Lower leg skin (tissue), 4 donors: ENCODE measurements around the gene TC2N. TPM values are rescaled to one million over a fixed set of nuclear protein-coding genes. Genes with fewer than 3 reads are reported as not detected.

Source experiments
- DNase-seq, 2 donors: peaks; one replicate each; pipeline ENCODE4 v3.0.0-alpha.2; 2019; ENCODE audit warnings: low spot score in 2 of 2
- H3K4me3 ChIP-seq: fragments of 200-600 bp; sonication (generic); 2 replicates; pipeline ENCODE4 v1.5.1; 2017; ENCODE audit warnings: mild to moderate bottlenecking, low read depth; ENCODE audit not compliant: poor library complexity, severe bottlenecking
- CTCF ChIP-seq, 3 donors: fragments of 450-650 bp; IDR thresholded peaks; one replicate each; pipeline ENCODE4 v1.5.1; 2016; ENCODE audit warnings: antibody characterized with exemption in 3 of 3, mild to moderate bottlenecking in 3 of 3, moderate library complexity in 2 of 3
- POLR2A ChIP-seq, 2 donors: fragments of 450-650 bp; IDR thresholded peaks; one replicate each; pipeline ENCODE4 v1.6.1; 2016 to 2017; ENCODE audit warnings: antibody characterized with exemption in 2 of 2, mild to moderate bottlenecking in 1 of 2, moderate library complexity in 1 of 2
- WGBS, 2 donors: methylation state at CpG; one replicate each; pipeline ENCODE4 v1.1.5; 2018; 5-methylcytosine and 5-hydroxymethylcytosine counted together
- intact Hi-C: fragments of 100-400 bp; cut with DNase I; formaldehyde crosslinking; loops from one replicate; pipeline ENCODE4 v1.15.0; 2023; ENCODE audit warnings: low total_unique reads
- total RNA-seq, 4 donors: library from RNA; depleted of rRNA; stranded (reverse); fragments of >200 nt; gene quantifications; one replicate each; pipeline ENCODE4 v1.1.0, GENCODE V29; 2016

TC2N gene
- total RNA-seq, result 10 to 100 TPM; 31.6 to 40.9 (median 35.9) TPM

- no peak within 1 kb of the TSS for H3K4me3 ChIP-seq
- intact Hi-C loops, result no loop called here
- no peak for TF ChIP-seq CTCF (IDR thresholded peaks at IDR 0.05)
- no peak for TF ChIP-seq POLR2A (IDR thresholded peaks at IDR 0.05)
- DNase-seq, result no peak
- 83 to 89% methylated on average over 10 of the region's 10 CpGs for WGBS, 2 donors
Measured at GRCh38 chr14:91867316-91867988, at the start of gene TC2N. Gene TC2N (minus strand): TSS chr14:91867536. CDS start chr14:91813769, 53,767 bp downstream.

DNA sequence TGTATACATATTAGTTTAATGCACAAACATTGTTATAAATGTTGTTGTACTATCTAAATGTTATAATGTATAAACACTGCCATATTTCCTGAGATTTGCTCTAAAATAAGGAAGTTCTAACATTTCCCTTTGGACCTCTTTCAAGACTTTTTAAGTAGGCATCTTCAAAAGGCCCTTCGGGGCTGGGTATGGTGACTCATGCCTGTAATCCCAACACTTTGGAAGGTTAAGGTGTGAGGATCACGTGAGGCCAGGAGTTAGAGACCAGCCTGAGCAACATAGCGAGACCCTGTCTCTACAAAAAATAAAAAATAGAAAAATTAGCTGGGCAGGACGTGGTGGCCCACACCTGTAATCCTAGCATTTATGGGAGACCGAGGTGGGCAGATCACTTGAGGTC, 44.7 kb upstream of the TC2N start:
- TF ChIP-seq POLR2A (IDR thresholded peaks at IDR 0.05), result no peak
- no peak for TF ChIP-seq CTCF (IDR thresholded peaks at IDR 0.05)
- WGBS, 2 donors, result 70 to 72% methylated on average over 5 of the region's 5 CpGs
- intact Hi-C loops, result no loop called here
- no peak for DNase-seq
- no peak overlapping the region for H3K4me3 ChIP-seq

DNA sequence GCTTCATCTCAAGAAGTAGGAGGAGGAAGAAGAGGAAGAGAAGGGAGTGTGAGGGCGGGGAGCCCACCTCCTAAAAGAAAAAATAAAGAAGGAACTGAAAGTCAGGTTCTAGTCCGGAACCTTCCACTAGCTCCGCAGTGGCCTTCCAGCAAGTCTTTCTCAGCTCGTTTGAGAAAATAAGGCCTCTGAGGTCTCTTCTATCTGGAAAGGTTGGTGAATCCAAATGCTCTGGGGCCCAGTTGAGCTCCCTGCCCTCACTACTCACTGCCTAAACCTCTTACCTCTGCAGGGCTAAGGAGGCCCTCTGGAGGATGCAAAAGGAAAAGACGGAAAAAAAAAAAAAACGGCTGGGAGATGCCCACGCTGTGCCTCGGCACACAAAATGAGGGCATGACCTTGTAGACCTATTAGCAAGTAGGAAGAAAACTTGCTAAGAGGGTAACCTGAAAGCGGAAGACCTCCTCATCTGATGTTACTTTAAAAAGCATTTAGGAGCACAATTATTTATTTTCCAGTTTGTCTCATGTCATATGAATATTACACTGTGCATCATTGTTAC, 44.2 kb upstream of the TC2N start:
- 41 to 44% methylated on average over 9 of the region's 9 CpGs for WGBS, 2 donors
- no peak for DNase-seq
- H3K4me3 ChIP-seq, result no peak overlapping the region
- intact Hi-C loops, result no loop called here
- TF ChIP-seq POLR2A (IDR thresholded peaks at IDR 0.05), result no peak
- TF ChIP-seq CTCF (IDR thresholded peaks at IDR 0.05), result no peak

- no peak for TF ChIP-seq POLR2A (IDR thresholded peaks at IDR 0.05)
- no peak for TF ChIP-seq CTCF (IDR thresholded peaks at IDR 0.05)
- H3K4me3 ChIP-seq, result no peak overlapping the region
- DNase-seq, result no peak
- WGBS, 2 donors, result 91 to 93% methylated on average over 9 of the region's 9 CpGs
- intact Hi-C loops, result no loop called here
Measured at GRCh38 chr14:91910196-91910595, 42.9 kb upstream of the TC2N start.

DNA sequence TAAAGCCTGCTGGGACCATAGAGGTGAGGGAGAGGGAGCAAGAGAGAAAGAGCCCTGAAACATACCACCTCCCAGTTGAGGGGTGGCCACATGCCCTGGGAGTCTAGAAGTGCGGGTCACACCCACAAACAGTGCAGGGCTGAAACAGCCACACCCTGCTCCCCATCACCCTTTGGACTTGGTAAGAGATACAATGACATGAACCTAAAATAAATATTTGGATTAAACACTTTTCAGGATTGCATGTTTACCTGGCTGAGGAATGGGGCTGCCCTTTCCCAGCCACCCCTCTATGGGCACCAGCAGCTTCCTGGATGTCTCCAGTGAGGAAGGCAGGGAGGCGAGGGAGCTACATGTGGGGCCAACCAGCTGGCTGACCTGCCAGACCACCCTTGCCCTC, 39.0 kb upstream of the TC2N start:
- no peak overlapping the region for H3K4me3 ChIP-seq
- TF ChIP-seq CTCF (IDR thresholded peaks at IDR 0.05), result no peak
- TF ChIP-seq POLR2A (IDR thresholded peaks at IDR 0.05), result no peak
- intact Hi-C loops, result no loop called here
- 89 to 97% methylated on average over 2 of the region's 2 CpGs for WGBS, 2 donors
- DNase-seq, result no peak
